Skin epidermis (tissue), 12 donors: ENCODE measurements around the gene ADGRG2.
"Not testable (repeated sequence)": the region's sequence is repeated elsewhere in the genome, so short reads cannot be mapped to it uniquely, and the experiment has no call there.

Experiments
- H3K27ac ChIP-seq, 21 experiments: fragments of 200-600 bp; sonication (generic) in 11 of 21; one replicate each; pipeline ENCODE4 v1.5.0; 2020; ENCODE audit warnings: mild to moderate bottlenecking in 3 of 21, inconsistent platforms in 2 of 21, moderate library complexity in 2 of 21
- H3K4me3 ChIP-seq, 7 experiments: fragments of 200-600 bp; sonication (generic) in 2 of 7; one replicate each; pipeline ENCODE4 v1.5.0; 2020; ENCODE audit warnings: inconsistent platforms in 2 of 7, mild to moderate bottlenecking in 2 of 7, moderate library complexity in 1 of 7

The ADGRG2 gene

GRCh38 chrX:19007868-19008267, 114.4 kb downstream of the ADGRG2 start:
- H3K27ac ChIP-seq = no peak overlapping the region

GRCh38 chrX:19007011-19007410, 115.3 kb downstream of the ADGRG2 start:
- no peak overlapping the region for H3K27ac ChIP-seq
- no peak overlapping the region for H3K4me3 ChIP-seq

More at GRCh38 chrX:19007868-19008267, 114.4 kb downstream of the ADGRG2 start:
- H3K4me3 ChIP-seq = no peak overlapping the region

GRCh38 chrX:19005909-19006308, 116.4 kb downstream of the ADGRG2 start:
- no peak overlapping the region for H3K4me3 ChIP-seq
- no peak overlapping the region for H3K27ac ChIP-seq

- H3K27ac ChIP-seq = no peak overlapping the region
- H3K4me3 ChIP-seq = no peak overlapping the region
These were observed 118.5 kb downstream of the ADGRG2 start for GRCh38 chrX:19003756-19004155.

- Histone ChIP-seq H3K4me3 (no peak overlapping the region), H3K27ac (no peak overlapping the region)
These were observed 123.6 kb downstream of the ADGRG2 start for GRCh38 chrX:18998653-18999052.

GRCh38 chrX:18997916-18998315, 124.4 kb downstream of the ADGRG2 start:
- H3K4me3 ChIP-seq = no peak overlapping the region
- H3K27ac ChIP-seq = no peak overlapping the region

GRCh38 chrX:18996536-18996935, 125.7 kb downstream of the ADGRG2 start:
- Histone ChIP-seq H3K4me3 (no peak overlapping the region), H3K27ac (no peak overlapping the region)

- no peak overlapping the region for H3K27ac ChIP-seq
- H3K4me3 ChIP-seq = no peak overlapping the region
These were observed 127.0 kb downstream of the ADGRG2 start for GRCh38 chrX:18995221-18995620.

- H3K27ac ChIP-seq = no peak overlapping the region
- H3K4me3 ChIP-seq = no peak overlapping the region
These were observed 127.6 kb downstream of the ADGRG2 start for GRCh38 chrX:18994713-18995112.

- Histone ChIP-seq H3K4me3 (no peak overlapping the region), H3K27ac (no peak overlapping the region)
These were observed 129.4 kb downstream of the ADGRG2 start for GRCh38 chrX:18992829-18993228.

- peak overlapping the region in 20 of 21 experiments; percentile 52 to 96 (median 89) for H3K27ac ChIP-seq
- H3K4me3 ChIP-seq = peak overlapping the region; percentile 56 to 84 (median 66)
These were observed 137.2 kb downstream of the ADGRG2 start for GRCh38 chrX:18985186-18985435.

GRCh38 chrX:18984381-18985185, 137.7 kb downstream of the ADGRG2 start:
- peak overlapping the region; percentile 56 to 84 (median 66) for H3K4me3 ChIP-seq
- H3K27ac ChIP-seq = peak overlapping the region; percentile 52 to 96 (median 89)

GRCh38 chrX:18983666-18984380, 138.4 kb downstream of the ADGRG2 start, which contains the start of gene PHKA2:
TSS of gene PHKA2 (minus strand) at chrX:18984114. CDS start at chrX:18983932, 182 bp downstream.
- H3K4me3 ChIP-seq = peak within 1 kb of the TSS; percentile 56 to 84 (median 66)
- H3K27ac ChIP-seq = peak within 1 kb of the TSS; percentile 52 to 96 (median 89)

GRCh38 chrX:18981124-18981807, 141.0 kb downstream of the ADGRG2 start:
- no peak overlapping the region for H3K4me3 ChIP-seq

GRCh38 chrX:18980262-18980661, 142.0 kb downstream of the ADGRG2 start:
- H3K27ac ChIP-seq, H3K4me3 ChIP-seq: not testable (repeated sequence)

More at GRCh38 chrX:18981124-18981807, 141.0 kb downstream of the ADGRG2 start:
- H3K27ac ChIP-seq = no peak overlapping the region

- no peak overlapping the region for H3K4me3 ChIP-seq
- H3K27ac ChIP-seq = no peak overlapping the region
These were observed 147.3 kb downstream of the ADGRG2 start for GRCh38 chrX:18974993-18975392.

- Histone ChIP-seq H3K27ac (no peak overlapping the region), H3K4me3 (no peak overlapping the region)
These were observed 148.6 kb downstream of the ADGRG2 start for GRCh38 chrX:18973527-18974192.

GRCh38 chrX:18971506-18971905, 150.8 kb downstream of the ADGRG2 start:
- H3K4me3 ChIP-seq = no peak overlapping the region
- no peak overlapping the region for H3K27ac ChIP-seq

- H3K27ac ChIP-seq = no peak overlapping the region
- H3K4me3 ChIP-seq = no peak overlapping the region
These were observed 151.8 kb downstream of the ADGRG2 start for GRCh38 chrX:18970465-18970864.

- no peak overlapping the region for H3K27ac ChIP-seq
- H3K4me3 ChIP-seq = no peak overlapping the region
These were observed 155.6 kb downstream of the ADGRG2 start for GRCh38 chrX:18966624-18967023.
